GM12892 (cell line): Measurements from ENCODE around the gene CDCA4.

ENCODE experiments used
- POLR2A ChIP-seq: IDR thresholded peaks from 2 replicates; pipeline ENCODE4 v1.6.1; 2011; ENCODE audit warnings: low read depth, low read length, control low read depth
- POLR2AphosphoS5 ChIP-seq: IDR thresholded peaks from 2 replicates; pipeline ENCODE4 v1.6.1; 2011; ENCODE audit warnings: low read depth, low read length, control low read depth

- TF ChIP-seq POLR2A, result peak; percentile 35; the same call in 1 of the 2 replicates
- no peak for TF ChIP-seq POLR2AphosphoS5
Measured at GRCh38 chr14:105053996-105054395, 33.1 kb upstream of the CDCA4 start.
